PC-3 (cell line): Measurements from ENCODE around the gene TNFSF11. TPM values are rescaled to one million over a fixed set of nuclear protein-coding genes. Genes with fewer than 3 reads are reported as not detected.

ENCODE experiments used
- ATAC-seq: fragments of 200-7000 bp; cut with Tn5 transposase; 2 replicates; pipeline ENCODE4 v1.9.1; 2020; ENCODE audit warnings: mild to moderate bottlenecking, moderate library complexity
- BruUV-seq: library from RNA; stranded (reverse); fragments of 400-500 nt; replicated peaks from 2 replicates; lab custom pipeline; 2021; lab: Mats Ljungman, UMichigan
- CTCF ChIA-PET: fragments of 300-600 bp; sonication (Branson Sonifier 250); formaldehyde crosslinking; loops from one replicate; lab custom pipeline; 2022; ENCODE audit warnings: antibody characterized with exemption; lab: Charles Lee
- POLR2A ChIA-PET: fragments of 300-600 bp; sonication (Branson Sonifier 250); formaldehyde crosslinking; loops from one replicate; lab custom pipeline; 2022; ENCODE audit warnings: antibody characterized with exemption; ENCODE audit not compliant: unreplicated experiment; lab: Charles Lee
- DNase-seq: peaks from one replicate; pipeline ENCODE4 v3.0.0-alpha.2; 2015
- H2AFZ ChIP-seq: fragments of 300-600 bp; sonication (generic); 2 replicates; pipeline ENCODE4 v1.6.0; 2016; ENCODE audit warnings: antibody characterized with exemption, low read length
- H3F3A ChIP-seq: fragments of 300-600 bp; sonication (generic); one replicate; pipeline ENCODE4 v1.6.0; 2017; ENCODE audit warnings: antibody characterized with exemption, low read length, control low read depth, mild to moderate bottlenecking; ENCODE audit not compliant: unreplicated experiment
- H3K27ac ChIP-seq: fragments of 300-600 bp; sonication (generic); 2 replicates; pipeline ENCODE4 v1.5.1; 2016; ENCODE audit warnings: mild to moderate bottlenecking, low read length
- H3K27me3 ChIP-seq: fragments of 300-600 bp; sonication (generic); 2 replicates; pipeline ENCODE4 v1.6.1; 2016; ENCODE audit warnings: low read length, mixed read lengths
- H3K36me3 ChIP-seq: fragments of 300-600 bp; sonication (generic); 2 replicates; pipeline ENCODE4 v1.6.1; 2016; ENCODE audit warnings: low read depth, mixed run types, low read length, mixed read lengths
- H3K4me1 ChIP-seq: fragments of 300-600 bp; sonication (generic); 2 replicates; pipeline ENCODE4 v1.5.1; 2016; ENCODE audit warnings: low read length; ENCODE audit not compliant: insufficient read depth
- H3K4me2 ChIP-seq: fragments of 300-600 bp; sonication (generic); 2 replicates; pipeline ENCODE4 v1.6.0; 2016; ENCODE audit warnings: low read length
- H3K4me3 ChIP-seq: fragments of 300-600 bp; sonication (generic); 2 replicates; pipeline ENCODE4 v1.5.1; 2016; ENCODE audit warnings: mild to moderate bottlenecking, low read length, mixed read lengths
- H3K79me2 ChIP-seq: fragments of 300-600 bp; sonication (generic); 2 replicates; pipeline ENCODE4 v1.6.1; 2017; ENCODE audit warnings: low read length, mixed read lengths
- H3K9ac ChIP-seq: fragments of 300-600 bp; sonication (generic); 2 replicates; pipeline ENCODE4 v1.6.0; 2016; ENCODE audit warnings: mild to moderate bottlenecking, low read length
- H3K9me2 ChIP-seq: fragments of 300-600 bp; sonication (generic); replicated peaks from 2 replicates; pipeline ENCODE4 v1.6.1; 2016; ENCODE audit warnings: mixed run types, low read length, mixed read lengths
- H3K9me3 ChIP-seq: fragments of 300-600 bp; sonication (generic); 2 replicates; pipeline ENCODE4 v1.6.1; 2016; ENCODE audit warnings: low read length, mixed read lengths
- H4K20me1 ChIP-seq: fragments of 300-600 bp; sonication (generic); 2 replicates; pipeline ENCODE4 v1.6.1; 2016; ENCODE audit warnings: low read length, mixed read lengths
- EZH2 ChIP-seq: fragments of 300-600 bp; sonication (generic); IDR thresholded peaks from one replicate; pipeline ENCODE4 v1.6.1; 2017; ENCODE audit warnings: antibody characterized with exemption, mild to moderate bottlenecking, low read length; ENCODE audit not compliant: unreplicated experiment
- EZH2phosphoT487 ChIP-seq: fragments of 300-600 bp; sonication (generic); IDR thresholded peaks from 2 replicates; pipeline ENCODE4 v1.6.1; 2018; ENCODE audit warnings: mild to moderate bottlenecking, antibody characterized with exemption, low read length, borderline replicate concordance
- intact Hi-C: fragments of 100-400 bp; cut with micrococcal nuclease; formaldehyde crosslinking; loops from 2 replicates; pipeline ENCODE4 v1.9.0; 2023
- total RNA-seq: library from RNA; depleted of rRNA; stranded (reverse); fragments of >200 nt; gene quantifications from 2 replicates; pipeline ENCODE4 v1.2.3, GENCODE V29; 2014
- TF ChIP-seq, protein P1 (sequence below): fragments of 300-600 bp; sonication (generic); conservative IDR thresholded peaks from 2 replicates; pipeline ENCODE4 v1.5.1; 2017; ENCODE audit warnings: antibody characterized with exemption, low read depth, mild to moderate bottlenecking, low read length

Gene TNFSF11
- total RNA-seq, 1 experiment from 2014 or later: not detected

DNA sequence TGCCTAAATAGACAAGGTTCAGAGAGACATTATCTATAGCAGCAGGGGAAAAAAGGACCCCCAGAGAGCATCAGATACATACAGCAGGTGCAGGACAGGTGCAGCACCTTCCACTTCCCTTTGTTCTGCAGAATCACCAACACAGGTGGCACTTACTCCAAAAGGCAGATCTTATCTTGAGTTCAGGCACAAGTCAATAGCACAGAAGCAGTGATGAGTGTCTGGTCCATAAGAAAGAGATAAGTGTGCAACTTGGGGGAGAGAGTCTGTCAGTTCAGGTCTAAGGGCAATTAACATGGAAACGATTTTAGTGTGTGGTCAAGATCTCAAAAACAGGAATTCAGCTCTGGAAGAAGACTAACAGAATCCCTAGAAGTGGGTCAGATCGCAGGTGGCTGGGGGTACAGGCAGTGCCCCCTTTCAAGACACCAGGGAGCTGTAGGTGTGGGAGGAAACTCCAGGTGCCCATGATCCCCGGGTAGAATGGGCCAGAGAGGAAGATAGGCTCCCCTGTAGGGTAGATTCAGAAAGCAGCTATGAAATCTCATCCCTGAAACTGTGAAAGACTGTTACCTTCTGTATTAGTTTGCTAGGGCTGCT is 40.6 kb downstream of the TNFSF11 start:
- H3K79me2 ChIP-seq: no peaks in the 10 kb centered on the region
- ChIA-PET CTCF (no interaction called here), POLR2A (no interaction called here)
- no peak overlapping the region for H2AFZ ChIP-seq
- no peak overlapping the region for H3K27ac ChIP-seq
- H3K36me3 ChIP-seq: no peaks in the 10 kb centered on the region
- H3F3A ChIP-seq: no peaks in the 10 kb centered on the region
- H3K4me1 ChIP-seq: peaks cover 7% of the 10 kb centered on the region
- BruUV-seq: no TSS peak
- no peaks in the 10 kb centered on the region for H3K9me2 ChIP-seq
- ATAC-seq (no peak), DNase-seq (no peak)
- no peaks in the 10 kb centered on the region for H3K27me3 ChIP-seq
- no peak overlapping the region for H3K9ac ChIP-seq
- no peaks in the 10 kb centered on the region for H3K9me3 ChIP-seq
- H3K4me2 ChIP-seq: no peak overlapping the region
- no peak overlapping the region for H3K4me3 ChIP-seq
- intact Hi-C loops: no loop called here
- TF ChIP-seq, protein P1, sequence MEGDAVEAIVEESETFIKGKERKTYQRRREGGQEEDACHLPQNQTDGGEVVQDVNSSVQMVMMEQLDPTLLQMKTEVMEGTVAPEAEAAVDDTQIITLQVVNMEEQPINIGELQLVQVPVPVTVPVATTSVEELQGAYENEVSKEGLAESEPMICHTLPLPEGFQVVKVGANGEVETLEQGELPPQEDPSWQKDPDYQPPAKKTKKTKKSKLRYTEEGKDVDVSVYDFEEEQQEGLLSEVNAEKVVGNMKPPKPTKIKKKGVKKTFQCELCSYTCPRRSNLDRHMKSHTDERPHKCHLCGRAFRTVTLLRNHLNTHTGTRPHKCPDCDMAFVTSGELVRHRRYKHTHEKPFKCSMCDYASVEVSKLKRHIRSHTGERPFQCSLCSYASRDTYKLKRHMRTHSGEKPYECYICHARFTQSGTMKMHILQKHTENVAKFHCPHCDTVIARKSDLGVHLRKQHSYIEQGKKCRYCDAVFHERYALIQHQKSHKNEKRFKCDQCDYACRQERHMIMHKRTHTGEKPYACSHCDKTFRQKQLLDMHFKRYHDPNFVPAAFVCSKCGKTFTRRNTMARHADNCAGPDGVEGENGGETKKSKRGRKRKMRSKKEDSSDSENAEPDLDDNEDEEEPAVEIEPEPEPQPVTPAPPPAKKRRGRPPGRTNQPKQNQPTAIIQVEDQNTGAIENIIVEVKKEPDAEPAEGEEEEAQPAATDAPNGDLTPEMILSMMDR: no peak
- TF ChIP-seq EZH2 (no peak), EZH2phosphoT487 (no peak)
- no peaks in the 10 kb centered on the region for H4K20me1 ChIP-seq

DNA sequence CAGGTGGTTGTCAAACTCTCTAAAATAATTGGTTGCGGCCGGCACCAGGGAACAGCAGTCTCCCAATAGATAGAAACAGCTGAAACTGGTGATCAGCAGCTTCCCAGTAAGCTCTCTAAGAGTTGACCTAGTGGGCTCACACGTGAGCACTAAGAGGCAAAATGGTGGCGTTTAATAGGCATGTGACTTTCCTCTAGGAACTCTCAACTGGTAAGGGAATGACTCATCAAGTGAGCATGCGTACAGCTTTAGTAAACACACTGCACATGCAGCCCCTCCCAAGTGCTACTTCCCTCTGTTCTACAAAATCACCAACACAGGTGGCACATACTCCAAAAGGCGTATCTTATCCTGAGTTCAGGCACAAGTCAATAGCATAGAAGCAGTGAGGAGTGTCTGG is 41.7 kb downstream of the TNFSF11 start:
- no peaks in the 10 kb centered on the region for H4K20me1 ChIP-seq
- peaks cover 7% of the 10 kb centered on the region for H3K4me1 ChIP-seq
- no peak overlapping the region for H3K27ac ChIP-seq
- BruUV-seq: no TSS peak
- no peak overlapping the region for H3K4me2 ChIP-seq
- H3K9me3 ChIP-seq: no peaks in the 10 kb centered on the region
- intact Hi-C loops: no loop called here
- ATAC-seq (no peak), DNase-seq (peak; percentile 25)
- POLR2A ChIA-PET: no interaction called here
- no peak overlapping the region for H2AFZ ChIP-seq
- no peak overlapping the region for H3K9ac ChIP-seq
- H3K36me3 ChIP-seq: no peaks in the 10 kb centered on the region
- H3F3A ChIP-seq: no peaks in the 10 kb centered on the region
- no peaks in the 10 kb centered on the region for H3K9me2 ChIP-seq
- TF ChIP-seq EZH2phosphoT487: no peak
- TF ChIP-seq, protein P1: no peak
- TF ChIP-seq EZH2: no peak
- CTCF ChIA-PET: no interaction called here
- no peaks in the 10 kb centered on the region for H3K79me2 ChIP-seq
- no peak overlapping the region for H3K4me3 ChIP-seq
- no peaks in the 10 kb centered on the region for H3K27me3 ChIP-seq

DNA sequence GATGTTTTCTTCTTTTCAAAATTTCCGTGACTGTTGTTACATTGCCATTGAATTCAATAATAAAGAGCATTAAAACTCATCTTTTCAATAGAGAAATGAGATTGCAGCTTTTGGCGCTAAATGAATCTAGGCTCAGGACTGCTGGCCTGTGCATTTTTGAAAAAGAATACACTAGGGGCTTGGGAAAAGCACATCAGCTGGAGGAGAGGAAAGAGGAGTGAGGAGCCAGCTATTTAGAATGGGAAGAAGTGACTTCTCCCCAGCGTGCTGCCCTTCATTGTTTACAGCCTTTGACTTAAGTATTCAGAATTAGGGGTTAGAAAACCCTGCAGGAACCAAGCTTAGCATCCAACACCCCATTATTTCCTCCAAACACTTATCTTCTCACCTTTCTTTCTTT is 43.3 kb downstream of the TNFSF11 start:
- H3K4me1 ChIP-seq: peaks cover 3% of the 10 kb centered on the region
- H3F3A ChIP-seq: no peaks in the 10 kb centered on the region
- DNase-seq: no peak
- BruUV-seq: no TSS peak
- no peak overlapping the region for H3K4me2 ChIP-seq
- TF ChIP-seq, protein P1: no peak
- TF ChIP-seq EZH2 (no peak), EZH2phosphoT487 (no peak)
- intact Hi-C loops: no loop called here
- ChIA-PET CTCF (no interaction called here), POLR2A (no interaction called here)
- H3K27ac ChIP-seq: no peak overlapping the region
- no peak overlapping the region for H3K9ac ChIP-seq
- H2AFZ ChIP-seq: no peak overlapping the region
- no peak overlapping the region for H3K4me3 ChIP-seq
- H3K9me2 ChIP-seq: no peaks in the 10 kb centered on the region
- H4K20me1 ChIP-seq: no peaks in the 10 kb centered on the region
- H3K79me2 ChIP-seq: no peaks in the 10 kb centered on the region
- H3K27me3 ChIP-seq: no peaks in the 10 kb centered on the region
- ATAC-seq: no peak
- H3K36me3 ChIP-seq: no peaks in the 10 kb centered on the region
- no peaks in the 10 kb centered on the region for H3K9me3 ChIP-seq
